HG03159 (cell line): Measurements from ENCODE around the gene OR56A1.
"Not testable (repeated sequence)": the region's sequence is repeated elsewhere in the genome, so short reads cannot be mapped to it uniquely, and the experiment has no call there.

ENCODE experiments used
- ATAC-seq: cut with Tn5 transposase; IDR thresholded peaks from one replicate; pipeline ENCODE4 v1.9.1; 2021; ENCODE audit warnings: mild to moderate bottlenecking, moderate library complexity; ENCODE audit not compliant: unreplicated experiment

The OR56A1 gene

GRCh38 chr11:6030708-6031405, at the start of gene OR56A1:
TSS of gene OR56A1 (minus strand) at chr11:6030758. CDS start at chr11:6027692, 3,066 bp downstream.
- ATAC-seq = no peak

- ATAC-seq = no peak
These were observed 48.9 kb upstream of the OR56A1 start for GRCh38 chr11:6079463-6079862.

- no peak for ATAC-seq
These were observed 47.2 kb upstream of the OR56A1 start for GRCh38 chr11:6077723-6078122.

- not testable (repeated sequence) for ATAC-seq
These were observed 45.9 kb upstream of the OR56A1 start for GRCh38 chr11:6076443-6076842.

- no peak for ATAC-seq
These were observed 36.9 kb upstream of the OR56A1 start for GRCh38 chr11:6067502-6067901.

- no peak for ATAC-seq
These were observed 32.3 kb upstream of the OR56A1 start for GRCh38 chr11:6062691-6063358.

- ATAC-seq = no peak
These were observed 30.9 kb upstream of the OR56A1 start for GRCh38 chr11:6061475-6061874.

GRCh38 chr11:6057452-6057851, 26.9 kb upstream of the OR56A1 start:
- no peak for ATAC-seq

- no peak for ATAC-seq
These were observed 25.0 kb upstream of the OR56A1 start for GRCh38 chr11:6055569-6055968.

GRCh38 chr11:6052374-6052773, 21.8 kb upstream of the OR56A1 start:
- no peak for ATAC-seq

GRCh38 chr11:6040874-6041273, 10.3 kb upstream of the OR56A1 start:
- ATAC-seq = no peak

- ATAC-seq = no peak
These were observed 3.1 kb downstream of the OR56A1 start for GRCh38 chr11:6027501-6027900.

- no peak for ATAC-seq
These were observed 5.5 kb downstream of the OR56A1 start for GRCh38 chr11:6025056-6025455.

- no peak for ATAC-seq
These were observed 7.6 kb downstream of the OR56A1 start for GRCh38 chr11:6022956-6023355.

GRCh38 chr11:6013042-6013441, 17.5 kb downstream of the OR56A1 start:
- ATAC-seq = no peak

- no peak for ATAC-seq
These were observed 18.4 kb downstream of the OR56A1 start for GRCh38 chr11:6012035-6012668.

- no peak for ATAC-seq
These were observed 23.7 kb downstream of the OR56A1 start, which contains the start of gene OR56A4 for GRCh38 chr11:6006846-6007245. TSS of gene OR56A4 (minus strand) at chr11:6006946. CDS start at chr11:6002992, 3,954 bp downstream.

GRCh38 chr11:6006395-6006794, 24.2 kb downstream of the OR56A1 start:
- no peak for ATAC-seq

- no peak for ATAC-seq
These were observed 28.3 kb downstream of the OR56A1 start for GRCh38 chr11:6002202-6002699.

GRCh38 chr11:5994791-5995190, 35.8 kb downstream of the OR56A1 start:
- no peak for ATAC-seq

GRCh38 chr11:5992604-5993251, 37.8 kb downstream of the OR56A1 start:
- ATAC-seq = peak; percentile 66
